Omental fat pad (tissue), 4 donors: ENCODE data around the gene DVL1. TPM values are rescaled to one million over a fixed set of nuclear protein-coding genes. Genes with fewer than 3 reads are reported as not detected.

ENCODE experiments used
- ATAC-seq: fragments of 150-250 bp; one replicate; pipeline ENCODE4 v1.9.1; 2016; ENCODE audit warnings: mild to moderate bottlenecking, moderate library complexity; ENCODE audit not compliant: low FRiP score
- DNase-seq: peaks from one replicate; pipeline ENCODE4 v3.0.0-alpha.2; 2019; ENCODE audit warnings: low spot score
- total RNA-seq, 4 donors: library from RNA; depleted of rRNA; stranded (reverse); fragments of >200 nt; gene quantifications; one replicate each; pipeline ENCODE4 v1.1.0, GENCODE V29; 2016
- TF ChIP-seq, protein P1 (sequence below), 3 donors: fragments of 450-650 bp; IDR thresholded peaks; one replicate each; pipeline ENCODE4 v1.5.1; 2016 to 2017; ENCODE audit warnings: antibody characterized with exemption in 3 of 3, mild to moderate bottlenecking in 3 of 3, moderate library complexity in 2 of 3

The DVL1 gene
- total RNA-seq, 4 donors from 2014 or later = 56.6 to 65.0 (median 61.8) TPM

DNA sequence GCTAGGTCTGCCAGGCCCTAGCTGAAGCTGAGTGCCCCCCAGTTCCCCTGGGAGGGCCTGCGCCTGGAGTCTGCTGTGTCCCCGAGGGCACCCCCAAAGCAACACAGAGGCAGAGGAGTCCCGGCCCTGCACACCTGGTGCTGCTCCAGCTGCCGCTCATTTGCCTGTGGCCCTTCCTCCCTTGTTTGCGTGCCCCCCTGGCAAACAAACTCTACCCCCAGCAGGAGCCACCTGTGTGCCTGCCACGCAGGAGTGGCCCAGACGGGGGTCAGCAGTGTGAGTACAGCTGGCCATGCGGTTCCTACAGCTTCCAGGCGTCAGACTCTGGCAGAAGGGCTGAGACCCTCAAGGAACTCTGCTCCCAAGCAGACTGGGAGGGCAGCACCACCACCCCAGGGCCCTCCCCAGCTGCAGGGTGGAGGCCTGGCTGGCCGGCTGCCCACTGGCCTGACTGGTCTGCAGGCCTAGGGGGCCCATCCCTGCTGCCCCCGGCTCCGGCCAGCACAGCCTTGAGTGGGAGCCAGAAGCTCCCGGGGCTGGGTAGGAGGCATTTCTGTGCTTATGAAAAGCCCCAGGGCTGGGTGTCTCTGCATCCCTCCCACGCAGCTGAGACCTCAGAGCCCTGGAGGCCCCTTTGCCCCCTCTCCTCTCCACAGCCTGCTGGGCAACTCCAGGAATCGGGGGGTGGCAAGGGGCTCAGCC, 18.7 kb downstream of the DVL1 start:
- ATAC-seq = no peak

DNA sequence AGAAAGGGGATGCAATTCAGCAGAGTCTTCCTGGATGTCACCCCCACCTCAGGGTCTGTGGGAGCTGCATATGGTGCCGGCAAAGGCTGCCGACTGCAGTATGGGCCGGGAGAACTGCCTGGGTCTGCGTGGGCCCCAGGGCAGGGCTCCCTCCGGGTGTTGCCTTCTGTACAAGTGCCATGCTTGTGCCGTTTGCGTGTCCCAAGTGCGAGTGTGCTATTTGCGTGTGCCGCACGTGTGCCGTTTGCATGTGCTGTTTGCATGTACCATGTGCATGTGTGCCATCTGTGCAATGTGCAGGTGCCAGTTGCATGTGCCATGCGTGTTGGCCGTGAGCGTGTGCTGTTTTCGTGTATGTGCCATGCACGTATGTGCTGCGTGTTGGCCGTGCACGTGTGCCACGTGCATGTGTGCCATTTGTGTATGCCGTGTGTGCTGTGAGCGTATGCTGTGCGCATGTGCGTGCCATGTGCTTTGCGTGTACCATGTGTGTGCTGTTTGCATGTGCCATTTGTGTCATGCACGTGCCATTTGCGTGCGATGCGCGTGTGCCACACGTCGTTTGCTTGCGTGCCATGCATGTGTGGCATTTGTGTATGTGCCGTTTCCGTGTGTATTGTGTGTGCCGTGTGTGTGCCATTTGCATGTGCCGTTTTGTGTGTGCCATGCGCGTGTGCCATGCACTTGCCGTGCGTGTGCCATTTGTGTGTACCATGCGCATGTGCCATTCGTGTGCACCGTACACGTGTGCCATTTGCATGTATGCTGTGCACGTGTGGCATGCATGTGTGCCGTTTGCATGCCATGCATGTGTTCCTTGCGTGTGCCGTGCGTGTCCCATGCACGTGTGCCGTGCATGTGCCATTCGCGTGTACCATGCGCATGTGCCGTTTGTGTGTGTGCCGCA, 19.7 kb downstream of the DVL1 start:
- TF ChIP-seq, protein P1, sequence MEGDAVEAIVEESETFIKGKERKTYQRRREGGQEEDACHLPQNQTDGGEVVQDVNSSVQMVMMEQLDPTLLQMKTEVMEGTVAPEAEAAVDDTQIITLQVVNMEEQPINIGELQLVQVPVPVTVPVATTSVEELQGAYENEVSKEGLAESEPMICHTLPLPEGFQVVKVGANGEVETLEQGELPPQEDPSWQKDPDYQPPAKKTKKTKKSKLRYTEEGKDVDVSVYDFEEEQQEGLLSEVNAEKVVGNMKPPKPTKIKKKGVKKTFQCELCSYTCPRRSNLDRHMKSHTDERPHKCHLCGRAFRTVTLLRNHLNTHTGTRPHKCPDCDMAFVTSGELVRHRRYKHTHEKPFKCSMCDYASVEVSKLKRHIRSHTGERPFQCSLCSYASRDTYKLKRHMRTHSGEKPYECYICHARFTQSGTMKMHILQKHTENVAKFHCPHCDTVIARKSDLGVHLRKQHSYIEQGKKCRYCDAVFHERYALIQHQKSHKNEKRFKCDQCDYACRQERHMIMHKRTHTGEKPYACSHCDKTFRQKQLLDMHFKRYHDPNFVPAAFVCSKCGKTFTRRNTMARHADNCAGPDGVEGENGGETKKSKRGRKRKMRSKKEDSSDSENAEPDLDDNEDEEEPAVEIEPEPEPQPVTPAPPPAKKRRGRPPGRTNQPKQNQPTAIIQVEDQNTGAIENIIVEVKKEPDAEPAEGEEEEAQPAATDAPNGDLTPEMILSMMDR (IDR thresholded peaks at IDR 0.05) = no peak

More for the DNA sequence above, 18.7 kb downstream of the DVL1 start:
- no peak for DNase-seq
- TF ChIP-seq, protein P1 (IDR thresholded peaks at IDR 0.05) = no peak

DNA sequence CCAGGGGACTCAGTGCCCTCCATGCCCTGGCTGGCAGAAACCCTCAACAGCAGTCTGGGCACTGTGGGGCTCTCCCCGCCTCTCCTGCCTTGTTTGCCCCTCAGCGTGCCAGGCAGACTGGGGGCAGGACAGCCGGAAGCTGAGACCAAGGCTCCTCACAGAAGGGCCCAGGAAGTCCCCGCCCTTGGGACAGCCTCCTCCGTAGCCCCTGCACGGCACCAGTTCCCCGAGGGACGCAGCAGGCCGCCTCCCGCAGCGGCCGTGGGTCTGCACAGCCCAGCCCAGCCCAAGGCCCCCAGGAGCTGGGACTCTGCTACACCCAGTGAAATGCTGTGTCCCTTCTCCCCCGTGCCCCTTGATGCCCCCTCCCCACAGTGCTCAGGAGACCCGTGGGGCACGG, 21.0 kb downstream of the DVL1 start:
- DNase-seq (no peak), ATAC-seq (no peak)
- TF ChIP-seq, protein P1 (IDR thresholded peaks at IDR 0.05) = no peak

More for the DNA sequence above, 19.7 kb downstream of the DVL1 start:
- DNase-seq (no peak), ATAC-seq (no peak)

DNA sequence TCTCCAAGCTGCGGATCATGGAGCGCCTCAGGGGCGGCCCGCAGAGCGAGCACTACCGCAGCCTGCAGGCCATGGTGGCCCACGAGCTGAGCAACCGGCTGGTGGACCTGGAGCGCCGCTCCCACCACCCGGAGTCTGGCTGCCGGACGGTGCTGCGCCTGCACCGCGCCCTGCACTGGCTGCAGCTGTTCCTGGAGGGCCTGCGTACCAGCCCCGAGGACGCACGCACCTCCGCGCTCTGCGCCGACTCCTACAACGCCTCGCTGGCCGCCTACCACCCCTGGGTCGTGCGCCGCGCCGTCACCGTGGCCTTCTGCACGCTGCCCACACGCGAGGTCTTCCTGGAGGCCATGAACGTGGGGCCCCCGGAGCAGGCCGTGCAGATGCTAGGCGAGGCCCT, 21.9 kb downstream of the DVL1 start:
- DNase-seq (no peak), ATAC-seq (no peak)
- TF ChIP-seq, protein P1 (IDR thresholded peaks at IDR 0.05) = no peak

DNA sequence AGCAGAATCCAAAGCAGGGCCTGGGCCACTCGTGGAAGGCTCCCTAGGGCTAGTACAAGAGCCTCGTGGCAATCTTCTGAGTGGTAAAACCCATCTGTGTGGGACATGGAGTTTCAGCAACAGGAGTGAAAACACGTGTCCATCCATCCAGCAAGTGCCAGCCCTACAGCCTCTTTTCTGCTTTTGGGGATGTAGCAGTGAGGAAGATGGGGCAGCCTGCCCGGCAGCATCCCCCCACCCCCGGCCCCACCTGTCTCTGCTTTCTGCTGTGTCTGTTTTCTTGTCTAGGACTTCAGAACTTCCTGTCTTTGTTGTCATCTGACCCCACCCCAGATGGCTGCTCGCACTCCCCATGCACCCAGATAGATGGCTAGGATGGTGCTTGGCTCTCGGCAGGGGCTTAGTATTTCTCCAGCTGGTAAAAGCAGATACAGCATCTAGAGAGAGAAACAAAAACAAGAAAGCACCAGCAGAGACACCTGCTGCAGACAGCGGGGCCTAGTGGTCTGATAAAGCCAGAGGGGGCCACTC, 23.1 kb downstream of the DVL1 start:
- ATAC-seq (no peak), DNase-seq (no peak)
- TF ChIP-seq, protein P1 (IDR thresholded peaks at IDR 0.05) = no peak

DNA sequence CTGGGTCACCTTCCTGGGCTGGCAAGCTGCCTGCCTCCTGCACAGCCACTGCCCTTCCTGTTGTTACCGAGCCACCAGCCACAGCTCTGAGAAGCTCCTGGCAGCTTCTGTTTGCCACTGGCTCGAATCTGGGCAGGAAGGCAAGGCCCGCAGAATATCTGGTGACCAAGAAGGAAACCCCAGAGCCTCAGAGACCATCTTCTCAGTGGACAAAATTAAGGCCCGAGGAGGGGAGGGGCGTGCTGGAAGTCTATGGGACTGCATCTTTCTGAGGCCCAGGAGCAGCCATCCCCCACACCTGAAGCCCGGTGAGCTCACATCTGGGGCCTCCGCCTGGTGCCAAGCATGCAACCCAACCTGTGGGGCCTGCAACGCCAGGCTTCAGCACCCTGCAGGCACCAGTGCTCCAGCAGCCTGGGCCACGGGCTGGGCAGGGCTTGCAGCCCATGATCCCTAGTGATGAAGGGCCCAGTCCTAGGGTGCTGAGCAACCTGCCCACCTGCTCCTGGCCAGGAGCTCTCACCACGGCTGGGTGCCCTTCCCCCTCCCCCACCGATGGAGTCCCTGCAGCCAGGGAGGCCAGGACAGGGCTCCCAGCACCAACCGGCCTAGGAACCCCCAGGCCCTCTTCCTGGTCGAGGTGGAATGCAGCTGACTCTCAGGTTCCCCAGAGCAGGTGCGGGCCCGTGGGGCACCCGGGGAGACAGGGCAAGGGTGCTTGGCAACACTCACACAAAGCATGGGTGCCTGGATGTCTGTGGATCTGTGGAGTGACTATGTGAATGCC, 23.7 kb downstream of the DVL1 start:
- ATAC-seq (no peak), DNase-seq (no peak)
- TF ChIP-seq, protein P1 (IDR thresholded peaks at IDR 0.05) = no peak
